NCI-H2196 (cell line): Measurements from ENCODE around the gene HTR6.
"Not testable (repeated sequence)": the region's sequence is repeated elsewhere in the genome, so short reads cannot be mapped to it uniquely, and the experiment has no call there.

Experiments
- DNase-seq: peaks from one replicate; lab custom pipeline; 2025; ENCODE audit not compliant: unreplicated experiment; lab: John Stamatoyannopoulos, UW

HTR6 gene

DNA sequence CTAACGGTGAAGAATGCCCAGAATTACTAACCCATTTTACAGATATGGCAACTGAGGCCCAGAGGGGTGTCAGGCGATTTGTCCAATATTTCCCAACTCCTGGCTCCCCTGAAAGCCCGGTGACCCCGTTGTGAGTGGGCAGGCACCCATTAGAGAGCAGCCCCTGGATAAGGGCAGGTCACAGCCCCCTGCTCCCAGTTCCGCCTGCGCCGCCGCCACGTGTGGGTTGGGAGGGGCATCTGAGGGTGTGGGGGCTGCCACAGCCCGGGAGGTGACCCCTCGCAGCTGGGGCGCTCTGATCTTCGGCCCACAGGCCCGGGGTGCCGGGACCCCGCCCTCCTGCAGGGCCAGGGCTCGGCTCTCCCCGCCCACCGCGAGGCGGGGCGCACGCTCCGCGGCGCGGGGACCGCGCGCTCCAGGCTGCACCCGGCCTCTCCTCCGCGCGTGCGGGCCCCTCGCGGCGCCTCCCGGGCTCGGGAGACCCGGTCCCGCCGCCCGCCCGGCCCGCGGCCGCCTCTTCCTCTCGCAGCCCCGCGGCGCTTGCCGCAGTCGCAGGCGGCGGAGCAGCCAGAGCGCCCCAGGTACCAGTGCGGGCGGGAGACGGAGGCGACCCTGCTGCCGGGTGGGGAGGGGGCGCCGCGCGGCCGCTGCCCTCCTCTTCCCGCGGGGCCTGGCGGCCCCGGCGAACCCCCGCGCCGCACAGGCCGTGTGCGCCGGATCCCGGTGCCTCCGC is at the start of gene HTR6:
Gene HTR6 (plus strand): TSS at position 423 of the 733 bp plus-strand sequence. CDS start 879 bp downstream, outside the sequence.
- peak; percentile 35 for DNase-seq

DNA sequence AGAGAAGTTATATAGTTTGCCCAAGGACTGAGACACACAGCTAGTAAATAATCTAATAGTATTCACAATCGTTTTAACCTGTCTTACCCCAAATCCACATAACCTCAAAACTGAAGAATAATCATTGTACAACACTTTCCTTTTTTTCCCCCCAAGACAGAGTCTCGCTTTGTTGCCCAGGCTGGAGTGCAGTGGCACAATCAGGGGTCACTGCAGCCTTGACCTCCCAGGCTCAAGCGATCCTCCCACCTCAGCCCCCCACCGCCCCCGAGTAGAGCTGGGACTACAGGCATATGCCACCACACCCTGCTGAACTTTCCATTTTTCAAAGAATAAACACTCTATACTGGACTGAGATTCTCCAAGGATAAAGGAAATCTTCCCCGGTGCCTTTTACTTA is 49.2 kb upstream of the HTR6 start:
- DNase-seq, result no peak

DNA sequence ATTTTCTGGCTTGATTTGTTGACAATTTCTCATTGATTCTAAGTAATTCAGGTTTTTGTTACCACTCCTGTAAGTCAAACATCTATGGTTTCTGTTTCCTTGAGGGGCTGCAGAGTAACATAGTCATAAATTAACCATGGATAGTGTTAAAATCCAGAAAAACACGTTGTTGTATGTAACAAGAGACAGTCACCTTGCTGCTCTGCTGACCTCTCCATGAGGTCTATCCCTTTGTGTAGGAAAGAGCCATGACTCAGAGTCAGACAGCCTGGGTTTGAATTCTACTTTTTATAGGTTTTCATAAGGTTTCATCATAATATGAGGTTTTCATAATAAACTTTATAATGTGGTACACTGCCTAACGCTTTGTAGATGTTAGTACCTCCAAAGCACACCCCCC is 48.2 kb upstream of the HTR6 start:
- DNase-seq, result no peak

DNA sequence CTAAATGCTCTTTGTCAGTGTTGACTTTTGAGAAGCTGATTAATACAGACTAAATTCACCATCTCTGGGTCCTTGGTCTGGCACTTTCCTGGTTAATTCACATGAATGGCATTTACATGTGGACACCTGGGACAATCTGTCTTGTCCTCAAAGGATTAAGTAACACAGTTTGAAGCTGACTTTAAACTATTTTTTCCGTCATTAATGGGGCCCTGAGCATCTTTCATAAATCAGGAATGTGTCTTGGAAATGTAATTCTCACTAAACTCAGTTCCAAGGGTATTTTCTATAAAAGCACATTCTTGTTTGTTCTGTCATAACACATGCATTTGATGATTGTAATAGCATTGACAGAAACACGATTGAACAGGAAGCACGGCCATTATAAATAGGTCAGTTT is 47.3 kb upstream of the HTR6 start:
- DNase-seq, result no peak

DNA sequence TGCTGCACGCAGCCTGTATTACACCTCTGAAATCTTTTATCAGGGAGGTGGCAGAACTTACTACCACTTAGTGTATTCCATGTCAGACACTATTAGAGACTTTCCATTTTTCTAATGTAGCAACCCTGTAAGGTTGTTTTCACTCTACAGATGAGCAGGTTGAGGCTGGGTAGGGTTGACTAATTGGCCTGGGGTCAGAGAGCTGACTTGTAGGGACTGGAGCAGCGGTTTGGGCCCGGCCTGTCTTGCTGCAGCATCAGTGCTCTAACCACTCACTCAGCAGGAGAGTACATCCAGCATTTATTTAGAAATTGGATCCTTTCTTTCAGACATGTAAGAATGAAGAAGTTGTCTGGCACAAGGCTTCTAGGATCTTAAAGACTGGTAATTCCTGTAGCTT is 46.2 kb upstream of the HTR6 start:
- DNase-seq, result no peak

DNA sequence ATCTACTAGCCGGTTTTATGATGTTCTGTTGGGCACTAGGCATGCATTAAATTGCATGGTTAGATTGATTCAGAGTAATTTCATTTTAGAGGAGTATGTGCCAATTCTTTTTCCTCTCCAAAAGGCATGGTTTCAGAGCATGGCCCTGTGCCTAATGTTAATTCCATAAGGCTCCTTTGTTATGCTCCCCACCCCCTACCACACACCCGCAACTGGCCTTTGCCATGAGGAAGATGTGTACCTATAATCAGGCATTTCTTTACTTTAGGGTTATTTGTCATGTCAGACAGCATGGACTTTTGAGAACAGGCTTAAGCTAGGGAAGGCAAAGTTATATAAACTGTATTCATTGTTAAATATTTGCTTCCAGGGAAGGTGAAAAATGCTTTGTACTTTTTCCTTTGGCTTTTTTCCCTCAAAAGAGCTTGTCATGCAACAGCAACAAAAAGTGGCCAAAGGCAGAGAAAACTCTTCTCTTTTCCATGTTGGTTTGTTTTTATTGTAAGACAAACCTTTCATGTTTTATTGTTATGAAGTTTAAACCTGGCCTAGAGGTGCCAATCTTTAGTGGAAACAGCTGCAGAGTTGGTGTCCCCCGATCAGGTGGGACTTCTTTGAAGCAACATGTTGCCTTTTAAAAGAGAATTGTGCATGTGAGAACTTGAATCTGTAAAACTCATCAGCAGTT is 44.8 kb upstream of the HTR6 start:
- DNase-seq, result no peak

DNA sequence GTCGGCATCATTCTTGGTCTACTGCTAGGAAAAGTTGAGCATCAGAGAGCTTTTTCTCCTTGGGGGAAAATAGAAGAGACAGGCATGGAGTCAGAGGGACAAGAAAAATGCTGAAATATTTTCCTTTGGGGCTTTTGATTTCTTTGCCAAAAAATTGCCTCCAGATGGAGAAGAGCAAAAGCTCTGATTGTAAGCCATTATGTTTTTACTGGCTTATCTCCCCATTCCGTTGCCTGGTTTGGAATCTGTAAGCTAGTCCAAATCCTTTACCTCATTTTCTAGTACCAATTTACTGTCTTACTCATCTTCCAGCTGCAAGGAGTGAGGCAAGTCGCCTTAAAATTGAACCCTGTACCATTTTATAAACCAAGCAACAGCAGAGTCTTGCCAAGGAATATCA is 43.9 kb upstream of the HTR6 start:
- no peak for DNase-seq

DNA sequence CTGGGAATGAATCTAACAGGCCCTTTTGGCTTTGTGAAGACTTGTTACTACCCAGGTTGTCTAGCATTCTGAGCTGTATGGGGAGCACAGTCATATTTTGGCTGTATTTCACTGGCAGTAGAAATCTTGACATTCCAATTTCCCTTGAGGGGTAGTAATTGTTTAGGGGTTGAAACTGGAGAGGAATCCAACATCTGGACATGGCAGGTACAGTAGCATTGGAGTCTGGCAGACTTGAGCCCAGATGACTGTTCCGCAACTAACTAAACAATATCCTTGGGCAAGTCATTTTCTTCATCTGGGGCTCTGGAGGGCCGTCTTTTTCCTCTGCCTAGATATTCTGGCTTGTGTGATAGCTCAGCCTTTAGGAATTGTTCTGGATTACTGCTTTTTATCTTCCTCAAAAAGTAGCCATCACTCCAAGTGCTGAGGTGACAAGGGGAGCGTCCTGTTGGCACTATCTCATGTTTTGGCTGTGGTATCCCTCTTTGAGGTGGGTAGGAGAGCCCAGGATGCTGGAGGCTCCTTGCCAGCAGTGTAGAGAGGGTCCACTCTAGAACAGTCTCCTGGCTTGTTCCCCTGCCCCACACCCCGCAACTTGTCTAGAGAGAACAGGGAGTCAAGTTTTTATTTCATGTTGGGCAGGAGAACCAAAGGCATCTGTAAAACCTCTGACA is 43.3 kb upstream of the HTR6 start:
- DNase-seq, result no peak

DNA sequence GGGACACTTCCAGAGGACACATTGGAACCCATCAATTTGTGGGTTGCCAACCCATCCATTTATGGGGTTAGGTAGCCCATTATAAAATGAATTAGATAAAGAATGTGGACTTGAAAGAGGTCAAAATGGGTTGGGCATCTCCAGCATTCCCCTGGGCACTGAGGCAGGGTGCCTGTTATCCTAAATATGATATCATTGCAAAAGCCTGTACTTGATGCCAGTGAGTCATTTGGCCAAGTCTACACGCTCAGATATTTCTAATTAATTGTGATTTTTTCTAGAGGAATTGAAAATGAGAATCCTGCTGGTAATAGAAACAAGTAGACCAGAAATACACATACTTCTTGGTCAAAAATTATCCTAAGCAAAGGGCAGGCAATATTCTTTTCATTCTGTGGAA is 42.5 kb upstream of the HTR6 start:
- no peak for DNase-seq

DNA sequence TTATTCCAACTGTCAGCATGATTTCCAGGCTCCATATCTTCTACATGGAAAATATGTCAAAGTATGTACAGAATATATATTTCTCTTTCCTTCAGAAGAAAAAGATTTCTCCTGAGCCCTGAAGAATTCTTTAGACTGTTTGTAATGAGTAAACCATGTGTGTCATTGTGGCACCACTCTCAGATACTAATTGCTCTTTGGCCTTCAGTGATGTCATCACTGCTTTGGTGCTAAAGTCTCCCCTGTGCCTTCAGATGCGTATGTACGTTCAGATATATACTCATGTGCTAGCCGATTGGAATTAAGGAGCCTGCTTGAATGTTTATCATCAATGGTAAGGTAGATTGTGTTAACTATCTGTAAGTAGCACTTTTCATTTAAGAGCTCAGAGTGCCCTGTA is 41.2 kb upstream of the HTR6 start:
- no peak for DNase-seq

DNA sequence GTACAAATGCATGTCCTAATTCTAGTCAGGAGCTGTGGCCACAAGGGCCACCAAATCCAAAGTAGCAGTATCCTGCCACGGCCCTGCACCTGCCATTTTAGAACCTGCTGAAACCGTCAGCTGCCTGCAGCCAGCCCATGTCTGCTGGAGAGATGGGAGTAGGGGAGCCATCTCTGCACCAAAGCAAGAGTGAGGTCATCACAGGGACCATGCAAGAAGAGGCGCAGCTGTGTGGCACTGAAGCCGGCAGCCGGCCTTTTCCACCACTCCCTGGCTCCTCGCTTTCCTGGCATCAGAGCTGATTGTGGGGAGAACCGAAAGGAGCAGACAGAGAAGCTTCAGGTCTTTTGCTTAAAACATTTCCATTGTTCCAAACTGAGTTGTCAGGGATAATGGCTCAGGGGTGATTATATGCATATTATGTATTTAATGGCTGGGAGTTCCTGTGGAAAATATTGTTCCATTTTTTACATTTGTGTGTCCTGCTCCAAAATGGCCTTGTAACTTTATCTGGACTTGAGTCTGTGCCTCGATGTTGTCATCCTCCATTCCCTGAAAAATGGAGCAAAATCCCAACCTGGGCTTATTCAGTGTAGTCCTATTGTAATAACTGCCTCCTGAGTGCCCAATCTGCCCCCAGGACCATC is 39.3 kb upstream of the HTR6 start:
- no peak for DNase-seq

DNA sequence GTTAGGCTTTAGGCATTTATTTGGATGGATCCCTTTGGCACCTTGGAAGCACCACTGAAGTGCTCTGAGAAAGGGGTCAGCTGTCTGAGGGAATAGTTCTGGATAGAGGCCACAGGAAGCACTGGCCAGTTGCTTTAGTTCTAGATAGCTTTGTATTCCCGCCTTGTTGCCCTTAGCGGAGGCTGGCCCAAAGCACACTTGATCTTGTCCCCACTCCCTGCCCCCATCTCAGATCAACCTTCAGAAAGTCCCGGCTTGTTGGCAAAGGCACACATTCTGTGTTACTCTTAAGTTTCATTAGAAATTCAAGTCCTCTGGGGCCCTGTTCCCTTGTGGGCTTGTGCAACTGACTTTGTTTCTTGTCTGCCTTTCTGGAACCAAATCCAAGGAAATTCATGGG is 35.8 kb upstream of the HTR6 start:
- no peak for DNase-seq

DNA sequence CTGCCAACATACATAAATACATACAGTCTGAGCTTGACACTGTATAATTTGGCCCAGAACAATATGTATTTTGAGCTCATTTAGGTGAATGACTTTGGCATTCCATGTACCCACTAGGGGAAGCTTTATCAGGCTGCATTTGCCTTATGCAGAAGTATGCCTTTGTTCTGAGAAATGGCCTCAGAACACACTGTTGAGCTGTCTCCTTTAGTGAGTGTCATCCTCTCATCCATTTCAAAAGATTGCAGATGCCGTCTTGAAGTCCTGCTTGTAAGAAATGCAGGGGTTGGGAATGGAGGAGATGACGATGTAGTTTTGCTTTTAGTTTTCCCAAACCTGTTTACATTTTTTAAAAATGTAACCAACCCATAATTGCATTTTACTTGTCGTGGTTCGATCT is 35.3 kb upstream of the HTR6 start:
- no peak for DNase-seq

DNA sequence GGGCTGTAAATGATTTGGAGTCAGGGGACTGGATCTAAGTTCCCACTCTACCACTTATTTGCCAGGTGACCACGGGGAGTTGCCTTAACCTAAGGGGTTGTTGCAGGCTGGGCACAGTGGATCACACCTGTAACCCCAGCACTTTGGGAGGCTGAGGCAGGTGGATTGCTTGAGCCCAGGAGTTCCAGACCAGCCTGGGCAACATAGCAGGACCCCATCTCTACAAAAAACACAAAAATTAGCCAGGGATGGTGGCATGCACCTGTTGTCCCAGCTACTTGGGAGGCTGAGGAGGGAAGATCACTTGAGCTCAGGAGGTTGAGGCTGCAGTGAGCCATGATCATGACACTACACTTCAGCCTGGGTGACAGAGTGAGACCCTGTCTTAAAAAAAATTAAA is 34.5 kb upstream of the HTR6 start:
- DNase-seq, result not testable (repeated sequence)

DNA sequence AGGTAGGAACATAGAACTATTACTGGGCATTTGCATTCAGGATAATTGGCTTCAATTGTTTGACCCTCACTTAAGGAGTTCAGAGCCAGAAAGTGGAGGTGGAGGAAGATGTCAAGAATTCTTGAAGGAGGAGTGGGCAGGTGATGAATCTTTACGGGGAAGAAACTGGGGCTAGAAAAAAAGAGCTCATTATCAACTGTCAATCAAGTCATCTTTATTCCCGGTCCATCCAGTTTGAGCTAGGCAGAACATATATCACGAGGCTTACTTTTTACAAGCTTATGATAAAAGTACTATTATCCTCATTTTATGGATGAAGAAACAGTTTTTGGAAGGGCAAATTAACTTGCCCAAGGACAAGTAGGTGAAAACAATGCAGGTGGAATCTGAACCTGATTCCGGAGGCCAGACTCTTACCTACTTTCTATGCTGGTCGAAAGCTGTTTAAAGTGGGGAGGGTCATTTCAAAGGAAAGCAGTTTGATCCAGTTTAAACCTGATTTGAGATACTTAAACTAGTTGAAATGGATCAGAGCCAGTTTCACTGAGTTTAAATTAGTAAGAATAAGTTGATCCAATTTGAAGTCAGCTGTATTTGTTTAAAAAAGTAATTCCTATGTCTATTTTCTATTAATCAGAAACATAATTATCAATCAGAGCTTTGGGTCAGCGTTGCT is 33.8 kb upstream of the HTR6 start:
- no peak for DNase-seq

DNA sequence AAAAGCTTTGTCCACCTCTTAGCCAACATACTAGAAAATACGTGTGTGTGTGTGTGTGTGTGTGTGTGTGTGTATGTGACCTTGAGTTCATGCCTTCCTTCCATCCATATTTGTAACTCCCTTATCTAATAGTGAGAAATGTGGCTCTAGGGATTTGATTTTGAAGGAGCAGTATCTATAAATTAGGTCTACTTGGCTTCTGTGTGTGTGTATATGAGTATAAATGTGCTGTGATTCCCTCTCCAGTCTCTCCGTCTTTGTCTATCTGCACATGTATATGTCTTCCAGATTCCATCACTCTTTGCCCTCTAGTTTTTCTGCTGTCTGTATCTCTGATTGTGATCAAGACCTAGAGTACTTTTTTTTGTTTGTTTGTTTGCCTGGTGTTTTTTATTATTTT is 32.5 kb upstream of the HTR6 start:
- no peak for DNase-seq

DNA sequence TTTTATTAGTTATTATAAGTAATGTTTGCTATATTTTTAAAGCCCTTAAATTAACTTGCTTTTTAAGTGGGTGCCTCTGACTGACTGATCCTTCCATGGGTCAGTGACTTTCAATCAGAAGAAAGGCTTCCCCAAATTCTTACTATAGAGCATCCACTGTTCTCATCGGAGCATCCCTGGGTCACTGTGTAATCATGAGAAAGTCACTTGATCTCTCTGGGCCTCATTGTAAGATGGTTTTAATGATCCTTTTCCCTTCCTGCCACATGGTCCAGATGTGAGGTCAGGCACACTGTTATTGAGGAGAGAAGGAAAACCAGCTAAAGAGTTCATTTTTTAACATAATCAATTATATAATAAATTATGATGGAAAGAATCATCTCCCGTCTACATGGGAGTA is 31.6 kb upstream of the HTR6 start:
- no peak for DNase-seq

DNA sequence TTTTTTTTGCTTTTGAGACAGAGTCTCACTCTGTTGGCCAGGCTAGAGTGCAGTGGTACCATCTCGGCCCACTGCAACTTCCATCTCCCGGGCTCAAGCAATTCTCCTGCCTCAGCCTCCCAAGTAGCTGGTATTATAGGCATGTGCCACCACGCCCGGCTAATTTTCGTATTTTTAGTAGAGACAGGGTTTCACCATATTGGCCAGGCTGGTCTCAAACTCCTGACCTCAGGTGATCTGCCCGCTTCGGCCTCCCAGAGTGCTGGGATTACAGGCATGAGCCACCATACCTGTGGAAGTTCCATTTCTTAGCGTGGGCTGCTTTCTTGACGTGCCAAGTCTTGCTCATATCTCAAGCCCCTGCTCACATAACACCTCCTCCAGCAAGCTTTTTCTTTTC is 29.6 kb upstream of the HTR6 start:
- not testable (repeated sequence) for DNase-seq

DNA sequence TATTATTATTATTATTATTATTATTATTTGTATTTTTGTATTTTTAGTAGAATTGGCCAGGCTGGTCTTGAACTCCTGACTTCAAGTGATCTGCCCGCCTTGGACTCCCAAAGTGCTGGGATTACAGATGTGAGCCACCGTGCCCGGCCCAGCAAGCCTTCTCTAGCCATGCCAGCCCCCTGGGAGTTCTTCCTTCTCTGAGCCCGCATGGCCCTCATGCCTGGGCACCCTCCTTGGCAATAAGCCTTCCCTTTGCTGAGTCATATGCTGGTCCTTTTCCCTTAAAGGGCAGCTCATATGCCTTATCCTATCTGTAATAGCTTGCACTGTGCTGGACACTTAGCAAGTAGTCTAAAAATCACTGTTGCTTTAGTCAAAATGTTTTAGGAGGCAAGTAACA is 29.0 kb upstream of the HTR6 start:
- DNase-seq, result no peak

DNA sequence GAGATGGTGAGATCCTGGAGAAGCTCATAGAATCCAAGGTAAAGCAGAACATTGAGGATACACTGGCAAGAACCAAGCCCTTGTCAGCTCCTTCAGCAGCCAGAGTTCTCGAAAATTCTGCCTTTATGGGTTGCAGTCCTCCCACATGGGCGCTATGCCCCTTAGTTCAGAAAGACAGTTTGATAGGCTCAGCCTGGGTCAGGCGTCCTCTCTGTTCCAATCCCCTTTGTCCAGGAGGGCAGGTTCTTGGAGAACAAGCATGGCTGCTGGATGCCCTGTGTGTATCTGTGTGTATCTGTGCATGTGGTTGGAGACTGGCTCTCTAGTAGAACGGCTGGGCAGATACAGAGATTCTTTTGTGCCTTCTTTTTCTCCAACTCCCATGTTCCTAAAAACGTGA is 28.6 kb upstream of the HTR6 start:
- no peak for DNase-seq

DNA sequence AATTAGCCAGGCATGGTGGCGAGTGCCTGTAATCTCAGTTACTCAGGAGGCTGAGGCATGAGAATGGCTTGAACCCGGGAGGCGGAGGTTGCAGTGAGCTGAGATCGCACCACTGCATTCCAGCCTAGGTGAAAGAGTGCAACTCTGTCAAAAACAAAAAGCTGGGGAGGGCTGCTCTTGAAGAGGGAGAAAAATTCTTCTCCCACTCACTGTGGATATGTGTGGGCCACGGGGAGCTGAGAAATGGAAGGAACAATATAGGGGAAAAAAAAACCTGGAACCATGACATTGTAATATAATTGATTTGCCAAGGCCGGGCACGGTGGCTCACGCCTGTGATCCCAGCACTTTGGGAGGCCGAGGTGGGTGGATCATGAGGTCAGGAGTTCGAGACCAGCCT is 27.9 kb upstream of the HTR6 start:
- not testable (repeated sequence) for DNase-seq
